ENCODE measurements around the gene GPR141.

GPR141 gene

DNA sequence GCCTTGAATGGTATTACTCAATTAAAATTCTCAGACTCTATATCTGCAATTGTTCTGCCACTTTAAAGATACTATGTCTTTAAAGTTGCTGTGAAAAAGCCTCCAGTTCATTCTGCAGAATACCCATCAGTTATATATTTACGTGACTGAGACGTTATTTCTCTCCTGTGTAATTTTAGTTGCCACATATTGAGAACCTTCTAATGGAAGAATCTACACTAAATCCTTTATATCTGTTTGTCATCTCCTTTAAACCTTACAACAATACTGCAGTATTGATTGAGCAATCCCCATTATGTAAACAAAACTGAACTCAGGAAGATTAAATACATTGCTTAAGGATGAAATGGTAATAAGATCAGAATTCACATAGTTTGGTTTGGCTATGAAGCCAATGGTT, 30.0 kb downstream of the GPR141 start:
- DNase-seq (ENCODE audit: low read depth): no peak
- TF ChIP-seq, protein P1, sequence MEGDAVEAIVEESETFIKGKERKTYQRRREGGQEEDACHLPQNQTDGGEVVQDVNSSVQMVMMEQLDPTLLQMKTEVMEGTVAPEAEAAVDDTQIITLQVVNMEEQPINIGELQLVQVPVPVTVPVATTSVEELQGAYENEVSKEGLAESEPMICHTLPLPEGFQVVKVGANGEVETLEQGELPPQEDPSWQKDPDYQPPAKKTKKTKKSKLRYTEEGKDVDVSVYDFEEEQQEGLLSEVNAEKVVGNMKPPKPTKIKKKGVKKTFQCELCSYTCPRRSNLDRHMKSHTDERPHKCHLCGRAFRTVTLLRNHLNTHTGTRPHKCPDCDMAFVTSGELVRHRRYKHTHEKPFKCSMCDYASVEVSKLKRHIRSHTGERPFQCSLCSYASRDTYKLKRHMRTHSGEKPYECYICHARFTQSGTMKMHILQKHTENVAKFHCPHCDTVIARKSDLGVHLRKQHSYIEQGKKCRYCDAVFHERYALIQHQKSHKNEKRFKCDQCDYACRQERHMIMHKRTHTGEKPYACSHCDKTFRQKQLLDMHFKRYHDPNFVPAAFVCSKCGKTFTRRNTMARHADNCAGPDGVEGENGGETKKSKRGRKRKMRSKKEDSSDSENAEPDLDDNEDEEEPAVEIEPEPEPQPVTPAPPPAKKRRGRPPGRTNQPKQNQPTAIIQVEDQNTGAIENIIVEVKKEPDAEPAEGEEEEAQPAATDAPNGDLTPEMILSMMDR (conservative IDR thresholded peaks at IDR 0.05; ENCODE audit: low read length): no peak
- H3K4me3 ChIP-seq (ENCODE audit: low read length): no peak overlapping the region

DNA sequence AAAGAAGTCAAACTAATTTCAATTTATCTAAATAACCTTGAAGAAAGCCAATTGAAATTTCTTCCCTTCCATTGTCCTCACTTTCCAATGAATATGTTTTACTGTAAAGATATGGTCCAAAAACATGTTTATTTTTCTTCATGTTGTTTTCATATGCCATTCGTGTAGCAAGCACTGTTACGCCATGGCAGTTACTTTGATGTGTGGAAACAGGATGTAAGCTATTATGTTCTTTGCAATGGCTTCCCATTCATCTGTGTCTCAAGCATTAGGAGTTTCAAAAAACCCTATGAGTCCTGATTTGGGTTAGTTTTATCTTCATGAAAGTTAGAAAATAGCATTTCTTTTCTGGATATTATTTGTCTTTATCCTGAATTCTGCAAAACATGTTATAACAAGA, 31.0 kb downstream of the GPR141 start:
- no peak overlapping the region for H3K4me3 ChIP-seq (ENCODE audit: low read length)
- TF ChIP-seq, protein P1 (conservative IDR thresholded peaks at IDR 0.05; ENCODE audit: low read length): no peak
- no peak for DNase-seq (ENCODE audit: low read depth)

DNA sequence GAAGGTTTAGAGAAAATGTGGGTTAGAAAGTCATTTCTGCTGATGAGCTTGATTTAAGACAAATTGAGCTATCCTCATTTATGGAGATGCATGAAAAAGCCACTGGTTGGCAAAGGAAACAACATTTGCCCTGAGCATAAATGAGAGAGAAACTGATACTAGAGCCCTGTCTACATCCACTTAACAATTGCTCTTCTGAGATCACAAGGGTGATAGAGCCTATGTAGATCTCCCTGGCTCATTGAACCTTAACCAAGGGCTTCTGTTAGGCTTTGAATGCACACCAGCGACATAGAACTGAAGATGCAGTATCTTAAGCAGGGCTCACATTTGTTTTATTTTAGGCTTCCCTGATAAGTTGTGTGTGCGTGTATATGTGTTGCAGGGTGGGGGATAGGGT, 35.0 kb downstream of the GPR141 start:
- no peak for DNase-seq (ENCODE audit: low read depth)
- H3K4me3 ChIP-seq (ENCODE audit: low read length): no peak overlapping the region
- TF ChIP-seq, protein P1 (conservative IDR thresholded peaks at IDR 0.05; ENCODE audit: low read length): no peak

DNA sequence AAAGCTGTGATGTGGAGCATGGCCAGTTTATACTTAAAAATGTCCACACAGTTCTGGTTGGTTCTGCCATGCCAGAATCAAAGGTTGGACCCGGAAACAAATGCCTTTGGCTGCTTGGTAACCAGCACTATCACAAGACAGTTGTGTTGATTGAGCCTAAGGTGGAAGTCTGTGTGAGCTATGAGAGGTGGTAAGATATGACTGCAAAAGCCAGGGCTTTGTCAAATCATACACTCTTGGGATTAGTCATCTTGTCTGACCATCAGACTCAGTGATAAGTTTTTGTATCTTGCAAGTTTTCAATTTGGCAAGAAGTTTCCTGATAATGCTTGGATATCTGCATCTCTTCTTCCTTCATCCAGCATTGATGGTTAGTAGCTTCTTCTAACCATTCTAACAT, 35.5 kb downstream of the GPR141 start:
- DNase-seq (ENCODE audit: low read depth): no peak
- TF ChIP-seq, protein P1 (conservative IDR thresholded peaks at IDR 0.05; ENCODE audit: low read length): no peak
- H3K4me3 ChIP-seq (ENCODE audit: low read length): no peak overlapping the region

DNA sequence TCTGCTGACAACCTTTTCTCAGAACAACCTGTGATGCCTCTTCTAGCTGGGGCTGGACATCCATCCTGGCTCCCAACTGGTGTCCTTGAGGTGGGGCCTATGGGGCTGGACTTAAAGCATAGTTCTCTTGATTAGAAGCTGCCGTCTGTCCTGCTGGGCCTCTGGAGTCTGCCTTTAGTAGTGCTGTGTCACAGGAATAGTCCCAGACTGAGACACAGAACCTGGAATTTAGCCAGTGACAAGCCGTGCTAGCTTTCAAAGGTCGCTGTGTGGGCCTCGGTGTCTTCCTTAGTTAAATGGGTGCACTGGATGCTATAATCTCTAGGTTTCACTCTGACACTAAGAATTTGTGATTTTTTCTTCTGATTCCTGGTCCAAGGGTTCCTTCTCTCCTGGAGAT, 41.2 kb downstream of the GPR141 start:
- no peak overlapping the region for H3K4me3 ChIP-seq (ENCODE audit: low read length)
- DNase-seq (ENCODE audit: low read depth): no peak
- TF ChIP-seq, protein P1 (conservative IDR thresholded peaks at IDR 0.05; ENCODE audit: low read length): no peak

DNA sequence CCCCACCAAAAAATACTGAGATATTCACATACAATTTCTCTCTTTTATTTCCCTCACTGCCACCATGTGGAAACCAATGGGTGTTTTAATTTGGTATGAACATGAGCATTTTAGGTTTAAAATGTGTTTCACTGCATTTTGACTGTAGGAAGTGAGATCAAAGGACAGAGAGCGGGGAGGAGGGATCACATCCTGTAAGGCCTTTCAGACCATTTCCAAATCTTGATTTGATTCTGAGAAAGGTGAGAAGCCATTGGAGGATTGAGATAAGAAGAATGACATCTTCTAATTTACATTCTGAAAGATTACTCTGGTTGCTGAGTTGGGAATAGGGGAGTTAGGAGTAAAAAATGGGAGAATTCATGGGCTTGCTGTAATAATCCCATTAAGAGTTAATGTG, 42.5 kb downstream of the GPR141 start:
- no peak overlapping the region for H3K4me3 ChIP-seq (ENCODE audit: low read length)
- TF ChIP-seq, protein P1 (conservative IDR thresholded peaks at IDR 0.05; ENCODE audit: low read length): no peak
- DNase-seq (ENCODE audit: low read depth): no peak

DNA sequence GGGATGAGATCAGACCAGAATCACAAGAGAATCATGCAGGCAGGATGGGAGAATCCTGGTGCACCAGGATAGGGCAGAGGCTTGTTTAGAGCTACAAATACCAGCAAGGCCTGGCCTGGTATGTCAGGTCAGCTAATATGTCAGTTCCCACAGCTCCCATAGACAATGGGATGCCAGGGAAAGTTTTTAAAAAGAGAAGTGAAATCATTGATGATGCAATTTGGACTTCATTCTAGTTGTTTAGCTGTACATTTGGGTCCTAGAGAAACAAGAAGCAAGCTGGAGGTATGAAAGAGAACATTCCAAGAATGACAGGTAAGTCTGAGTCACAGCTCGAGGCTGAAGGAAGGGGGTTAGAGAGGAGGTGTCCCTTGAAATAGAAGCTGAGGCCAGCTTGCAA, 45.2 kb downstream of the GPR141 start:
- TF ChIP-seq, protein P1 (conservative IDR thresholded peaks at IDR 0.05; ENCODE audit: low read length): no peak
- no peak for DNase-seq (ENCODE audit: low read depth)
- no peak overlapping the region for H3K4me3 ChIP-seq (ENCODE audit: low read length)
